Activated CD4-positive, alpha-beta T cell treated with anti-CD3 and anti-CD28 coated beads for 1 hour (primary cell): ENCODE results near the gene HTR5A.

ENCODE experiments used
- DNase-seq: peaks from one replicate; pipeline ENCODE4 v3.0.0-alpha.2; 2020

The HTR5A gene

GRCh38 chr7:155093596-155093995, 23.5 kb downstream of the HTR5A start:
- DNase-seq: no peak

GRCh38 chr7:155094636-155095135, 24.6 kb downstream of the HTR5A start:
- DNase-seq: no peak

- DNase-seq: no peak
Measured at GRCh38 chr7:155097338-155097737, 27.2 kb downstream of the HTR5A start.

- no peak for DNase-seq
Measured at GRCh38 chr7:155103839-155104238, 33.7 kb downstream of the HTR5A start.

- no peak for DNase-seq
Measured at GRCh38 chr7:155104913-155105312, 34.8 kb downstream of the HTR5A start.

GRCh38 chr7:155106356-155106755, 36.2 kb downstream of the HTR5A start:
- no peak for DNase-seq

GRCh38 chr7:155107126-155107525, 37.0 kb downstream of the HTR5A start:
- no peak for DNase-seq

GRCh38 chr7:155108144-155108901, 38.2 kb downstream of the HTR5A start:
- no peak for DNase-seq

GRCh38 chr7:155109121-155109520, 39.0 kb downstream of the HTR5A start:
- DNase-seq: no peak

- DNase-seq: no peak
Measured at GRCh38 chr7:155115288-155115687, 45.2 kb downstream of the HTR5A start.

- no peak for DNase-seq
Measured at GRCh38 chr7:155119801-155120382, 49.8 kb downstream of the HTR5A start.

GRCh38 chr7:155120460-155120859, 50.3 kb downstream of the HTR5A start:
- no peak for DNase-seq

GRCh38 chr7:155122831-155123230, 52.7 kb downstream of the HTR5A start:
- DNase-seq: no peak

GRCh38 chr7:155123413-155123812, 53.3 kb downstream of the HTR5A start:
- no peak for DNase-seq

- no peak for DNase-seq
Measured at GRCh38 chr7:155124706-155125105, 54.6 kb downstream of the HTR5A start.

- DNase-seq: no peak
Measured at GRCh38 chr7:155129186-155129585, 59.1 kb downstream of the HTR5A start.

- no peak for DNase-seq
Measured at GRCh38 chr7:155129789-155130188, 59.7 kb downstream of the HTR5A start.

- no peak for DNase-seq
Measured at GRCh38 chr7:155130493-155130892, 60.4 kb downstream of the HTR5A start.

GRCh38 chr7:155131090-155131489, 61.0 kb downstream of the HTR5A start:
- DNase-seq: no peak

GRCh38 chr7:155132431-155132830, 62.3 kb downstream of the HTR5A start:
- no peak for DNase-seq

- DNase-seq: no peak
Measured at GRCh38 chr7:155136619-155137243, 66.6 kb downstream of the HTR5A start.
